VCaP (cell line): ENCODE results near the gene TEX48.
A peak's percentile ranks its signal among the peaks of the same experiment; 100 is the strongest.

Experiments used
- H3K27ac ChIP-seq: fragments of 450-650 bp; 2 replicates; pipeline ENCODE4 v1.5.1; 2017
- CTCF ChIP-seq: fragments of 450-650 bp; conservative IDR thresholded peaks from 2 replicates; pipeline ENCODE4 v1.5.1; 2017; ENCODE audit warnings: mild to moderate bottlenecking, moderate library complexity

Gene TEX48

DNA sequence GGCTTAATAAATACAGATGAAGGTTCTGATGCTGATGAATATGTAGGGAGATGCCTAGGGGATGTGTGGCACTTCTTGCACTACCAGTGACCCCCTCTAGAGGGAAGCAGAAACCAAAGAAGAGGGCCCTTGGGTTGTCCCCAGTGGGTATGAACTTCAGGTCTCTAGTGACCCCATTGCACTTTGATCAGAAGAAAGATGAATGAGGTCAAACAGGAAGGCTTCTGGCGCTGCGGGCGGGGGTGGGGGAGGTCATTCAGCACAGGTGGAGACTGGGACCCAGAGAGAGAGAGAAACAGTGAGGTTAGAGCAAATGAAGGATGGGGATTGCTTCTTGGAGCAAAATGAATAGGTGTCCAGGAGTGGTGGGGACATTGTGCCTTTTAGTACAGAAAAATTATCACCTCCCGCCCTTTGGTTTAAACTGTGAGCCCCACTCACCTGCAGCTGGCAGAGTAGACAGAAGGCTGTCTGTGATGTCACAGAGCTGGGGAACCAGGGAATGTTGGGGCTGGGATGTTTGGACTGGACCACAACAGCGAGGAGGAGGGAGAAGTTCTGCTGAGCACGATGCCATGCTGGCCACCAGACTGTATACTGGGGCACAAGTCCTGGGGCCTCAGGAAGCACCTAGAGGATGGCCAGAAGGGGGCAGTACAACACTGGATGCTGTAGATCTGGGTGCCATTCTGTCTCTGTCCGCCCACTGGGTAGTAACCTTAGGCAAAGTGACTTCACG is at the start of gene TEX48:
Gene TEX48, minus strand, starts transcription at position 599 of the 739 bp plus-strand sequence. CDS start 10,469 bp downstream, outside the sequence.
- no peak within 1 kb of the TSS for H3K27ac ChIP-seq
- peak; percentile 81 for TF ChIP-seq CTCF

GRCh38 chr9:114731701-114732100 is 49.7 kb upstream of the TEX48 start:
- TF ChIP-seq CTCF = no peak
- H3K27ac ChIP-seq = no peak overlapping the region

- TF ChIP-seq CTCF = no peak
- no peak overlapping the region for H3K27ac ChIP-seq
Observed at GRCh38 chr9:114729706-114730105, 47.7 kb upstream of the TEX48 start.

GRCh38 chr9:114725930-114726329 is 43.9 kb upstream of the TEX48 start:
- TF ChIP-seq CTCF = no peak
- no peak overlapping the region for H3K27ac ChIP-seq

GRCh38 chr9:114724744-114725143 is 42.8 kb upstream of the TEX48 start:
- no peak for TF ChIP-seq CTCF

DNA sequence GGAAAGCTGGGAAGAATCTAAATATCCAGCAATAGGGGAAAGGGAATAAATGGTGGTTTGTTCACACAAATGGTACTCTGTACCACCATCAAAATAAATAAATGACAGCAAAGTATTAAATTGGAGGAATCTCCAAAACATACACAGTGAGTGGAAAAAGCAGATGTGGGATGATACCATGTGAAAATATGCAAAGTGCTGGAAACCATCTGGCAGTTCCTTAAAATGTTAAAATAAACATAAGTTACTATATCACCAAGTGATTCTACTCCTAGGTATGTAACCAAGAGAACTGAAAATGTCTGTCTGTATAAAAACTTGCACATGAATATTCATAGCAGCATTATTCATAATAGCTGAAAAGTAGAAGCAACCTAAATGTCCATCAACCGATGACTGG is 41.9 kb upstream of the TEX48 start:
- no peak overlapping the region for H3K27ac ChIP-seq
- TF ChIP-seq CTCF = no peak

More at GRCh38 chr9:114724744-114725143, 42.8 kb upstream of the TEX48 start:
- no peak overlapping the region for H3K27ac ChIP-seq

GRCh38 chr9:114722937-114723620 is 41.1 kb upstream of the TEX48 start:
- no peak overlapping the region for H3K27ac ChIP-seq
- no peak for TF ChIP-seq CTCF
